ENCODE results near the gene PCDHGA11.
"Not testable (repeated sequence)": the region's sequence is repeated elsewhere in the genome, so short reads cannot be mapped to it uniquely, and the experiment has no call there.

PCDHGA11 gene

GRCh38 chr5:141399555-141400258 lies 21.1 kb upstream of the PCDHGA11 start:
- DNase-seq, result no peak

GRCh38 chr5:141402553-141403243 lies 18.2 kb upstream of the PCDHGA11 start, which contains the start of gene PCDHGA9:
TSS of gene PCDHGA9 (plus strand) at chr5:141402778. CDS start at chr5:141402953, 175 bp downstream.
- no peak for DNase-seq

DNA sequence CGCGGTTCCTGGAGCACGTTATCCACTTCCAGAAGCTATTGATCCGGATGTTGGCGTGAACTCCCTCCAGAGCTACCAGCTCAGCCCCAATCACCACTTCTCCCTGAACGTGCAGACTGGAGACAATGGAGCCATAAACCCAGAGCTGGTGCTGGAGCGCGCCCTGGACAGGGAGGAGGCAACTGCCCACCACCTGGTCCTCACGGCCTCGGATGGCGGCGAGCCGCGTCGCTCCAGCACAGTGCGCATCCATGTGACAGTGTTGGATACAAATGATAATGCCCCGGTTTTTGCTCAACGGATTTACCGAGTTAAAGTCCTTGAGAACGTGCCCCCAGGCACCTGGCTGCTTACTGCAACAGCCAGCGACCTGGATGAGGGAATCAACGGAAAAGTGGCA lies 17.5 kb upstream of the PCDHGA11 start:
- no peak for DNase-seq

GRCh38 chr5:141407790-141408505 lies 12.9 kb upstream of the PCDHGA11 start, which contains the start of gene PCDHGB6:
TSS of gene PCDHGB6 (plus strand) at chr5:141408021. CDS start at chr5:141408203, 182 bp downstream.
- not testable (repeated sequence) for DNase-seq

GRCh38 chr5:141409598-141410306 lies 11.1 kb upstream of the PCDHGA11 start:
- no peak for DNase-seq

DNA sequence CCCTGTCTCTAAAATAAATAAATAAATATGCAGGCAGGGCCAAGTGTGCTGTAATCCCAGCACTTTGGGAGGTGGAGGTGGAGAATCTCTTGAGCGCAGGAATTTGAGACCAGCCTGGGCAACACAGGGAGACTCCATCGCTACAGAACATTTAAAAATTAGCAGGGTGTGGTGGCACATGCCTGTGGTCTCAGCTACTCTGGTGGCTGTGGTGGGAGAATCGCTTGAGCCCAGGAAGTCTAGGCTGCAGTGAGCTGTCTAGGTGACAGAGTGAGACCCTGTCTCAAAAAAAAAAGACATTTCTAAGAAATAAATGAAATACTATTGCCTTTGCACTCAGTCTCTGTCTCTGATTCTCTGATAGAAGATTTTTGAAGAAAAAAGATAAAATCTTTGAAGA lies 9.3 kb upstream of the PCDHGA11 start:
- DNase-seq, result no peak

- DNase-seq, result no peak
These were observed 7.9 kb upstream of the PCDHGA11 start, which contains the start of gene PCDHGA10 for GRCh38 chr5:141412854-141413539. TSS of gene PCDHGA10 (plus strand) at chr5:141412987. CDS start at chr5:141413176, 189 bp downstream.

GRCh38 chr5:141413540-141414069 lies 7.2 kb upstream of the PCDHGA11 start:
- no peak for DNase-seq

- not testable (repeated sequence) for DNase-seq
These were observed 6.1 kb upstream of the PCDHGA11 start for GRCh38 chr5:141414548-141415274.

GRCh38 chr5:141415275-141415618 lies 5.6 kb upstream of the PCDHGA11 start:
- DNase-seq, result not testable (repeated sequence)

GRCh38 chr5:141417494-141418172 lies 3.2 kb upstream of the PCDHGA11 start, which contains the start of gene PCDHGB7:
TSS of gene PCDHGB7 (plus strand) at chr5:141417677. CDS start at chr5:141417860, 183 bp downstream.
- not testable (repeated sequence) for DNase-seq

GRCh38 chr5:141419074-141419880 lies 1.6 kb upstream of the PCDHGA11 start:
- DNase-seq, result no peak

DNA sequence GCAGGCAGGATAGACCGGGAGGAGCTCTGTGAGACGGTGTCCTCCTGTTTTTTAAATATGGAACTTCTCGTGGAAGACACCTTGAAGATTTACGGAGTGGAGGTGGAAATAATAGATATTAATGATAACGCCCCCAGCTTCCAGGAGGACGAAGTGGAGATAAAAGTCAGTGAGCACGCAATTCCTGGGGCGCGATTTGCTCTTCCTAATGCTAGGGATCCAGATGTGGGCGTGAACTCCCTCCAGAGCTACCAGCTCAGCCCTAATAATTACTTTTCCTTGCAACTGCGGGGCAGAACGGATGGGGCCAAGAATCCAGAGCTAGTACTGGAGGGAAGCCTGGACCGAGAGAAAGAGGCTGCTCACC lies 621 bp downstream of the PCDHGA11 start:
- DNase-seq, result no peak

- no peak for DNase-seq
These were observed 2.0 kb downstream of the PCDHGA11 start for GRCh38 chr5:141422742-141423291.

GRCh38 chr5:141427783-141428426 lies 7.1 kb downstream of the PCDHGA11 start:
- no peak for DNase-seq

DNA sequence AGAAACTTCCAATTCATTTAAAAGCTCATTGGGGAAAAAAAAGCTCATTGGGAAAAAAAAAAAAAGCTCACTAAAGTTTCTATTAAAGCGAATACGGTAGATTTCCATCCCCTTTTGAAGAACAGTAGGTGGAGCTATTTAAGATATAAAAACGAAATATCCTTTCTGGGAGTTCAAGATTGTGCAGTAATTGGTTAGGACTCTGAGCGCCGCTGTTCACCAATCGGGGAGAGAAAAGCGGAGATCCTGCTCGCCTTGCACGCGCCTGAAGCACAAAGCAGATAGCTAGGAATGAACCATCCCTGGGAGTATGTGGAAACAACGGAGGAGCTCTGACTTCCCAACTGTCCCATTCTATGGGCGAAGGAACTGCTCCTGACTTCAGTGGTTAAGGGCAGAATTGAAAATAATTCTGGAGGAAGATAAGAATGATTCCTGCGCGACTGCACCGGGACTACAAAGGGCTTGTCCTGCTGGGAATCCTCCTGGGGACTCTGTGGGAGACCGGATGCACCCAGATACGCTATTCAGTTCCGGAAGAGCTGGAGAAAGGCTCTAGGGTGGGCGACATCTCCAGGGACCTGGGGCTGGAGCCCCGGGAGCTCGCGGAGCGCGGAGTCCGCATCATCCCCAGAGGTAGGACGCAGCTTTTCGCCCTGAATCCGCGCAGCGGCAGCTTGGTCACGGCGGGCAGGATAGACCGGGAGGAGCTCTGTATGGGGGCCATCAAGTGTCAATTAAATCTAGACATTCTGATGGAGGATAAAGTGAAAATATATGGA lies 9.7 kb downstream of the PCDHGA11 start, which contains the start of gene PCDHGA12:
TSS of gene PCDHGA12 (plus strand) at position 176 of the 782 bp plus-strand sequence. CDS start at position 429, 253 bp downstream.
- DNase-seq, result no peak

DNA sequence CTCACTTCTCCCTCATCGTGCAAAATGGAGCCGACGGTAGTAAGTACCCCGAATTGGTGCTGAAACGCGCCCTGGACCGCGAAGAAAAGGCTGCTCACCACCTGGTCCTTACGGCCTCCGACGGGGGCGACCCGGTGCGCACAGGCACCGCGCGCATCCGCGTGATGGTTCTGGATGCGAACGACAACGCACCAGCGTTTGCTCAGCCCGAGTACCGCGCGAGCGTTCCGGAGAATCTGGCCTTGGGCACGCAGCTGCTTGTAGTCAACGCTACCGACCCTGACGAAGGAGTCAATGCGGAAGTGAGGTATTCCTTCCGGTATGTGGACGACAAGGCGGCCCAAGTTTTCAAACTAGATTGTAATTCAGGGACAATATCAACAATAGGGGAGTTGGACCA lies 10.4 kb downstream of the PCDHGA11 start:
- DNase-seq, result no peak

GRCh38 chr5:141432308-141432707 lies 11.5 kb downstream of the PCDHGA11 start:
- DNase-seq, result not testable (repeated sequence)

All from cerebellar nuclear complex (tissue), 1 donor.